Tibial nerve (tissue), 4 donors: Measurements from ENCODE around the gene RNF217. TPM values are rescaled to one million over a fixed set of nuclear protein-coding genes. Genes with fewer than 3 reads are reported as not detected.
"Not testable (repeated sequence)": the region's sequence is repeated elsewhere in the genome, so short reads cannot be mapped to it uniquely, and the experiment has no call there.

Experiments used
- DNase-seq, 2 donors: peaks; one replicate each; pipeline ENCODE4 v3.0.0-alpha.2; 2019; ENCODE audit warnings: low spot score in 2 of 2
- H3K27ac ChIP-seq, 4 donors: fragments of 200-600 bp; sonication (generic) in 3 of 4; one replicate each; pipeline ENCODE4 v1.5.1; 2017 to 2019; ENCODE audit warnings: mild to moderate bottlenecking in 1 of 4
- H3K27me3 ChIP-seq, 2 donors: fragments of 200-600 bp; sonication (generic) in 1 of 2; one replicate each; pipeline versions ENCODE4 v1.5.1 to v1.6.0; 2017 to 2019
- H3K36me3 ChIP-seq, 3 donors: fragments of 200-600 bp; sonication (generic); one replicate each; pipeline ENCODE4 v1.5.1; 2018 to 2019
- H3K4me1 ChIP-seq, 4 donors: fragments of 200-600 bp; sonication (generic) in 3 of 4; one replicate each; pipeline ENCODE4 v1.5.1; 2017 to 2019
- H3K4me3 ChIP-seq, 4 donors: fragments of 200-600 bp; sonication (generic) in 3 of 4; one replicate each; pipeline ENCODE4 v1.5.1; 2017 to 2019; ENCODE audit warnings: mild to moderate bottlenecking in 1 of 4, moderate library complexity in 1 of 4
- H3K9me3 ChIP-seq, 4 donors: fragments of 200-600 bp; sonication (generic) in 3 of 4; one replicate each; pipeline ENCODE4 v1.5.1; 2017 to 2019
- CTCF ChIP-seq, 5 experiments: fragments of 200-600 bp in 3 of 5; fragments of 450-650 bp in 2 of 5; sonication (generic) in 3 of 5; IDR thresholded peaks; one replicate each; pipeline ENCODE4 v1.5.1; 2016 to 2019; ENCODE audit warnings: antibody characterized with exemption in 5 of 5, mild to moderate bottlenecking in 3 of 5, moderate library complexity in 2 of 5
- EP300 ChIP-seq, 2 donors: sonication (generic); formaldehyde crosslinking; IDR thresholded peaks; one replicate each; pipeline ENCODE4 v1.6.1; 2017; ENCODE audit warnings: antibody characterized with exemption in 2 of 2, mild to moderate bottlenecking in 1 of 2
- POLR2A ChIP-seq, 2 donors: fragments of 450-650 bp; IDR thresholded peaks; one replicate each; pipeline ENCODE4 v1.6.1; 2017; ENCODE audit warnings: antibody characterized with exemption in 2 of 2, mild to moderate bottlenecking in 2 of 2, moderate library complexity in 2 of 2
- WGBS, 2 donors: methylation state at CpG; one replicate each; pipeline ENCODE4 v1.1.5; 2018; 5-methylcytosine and 5-hydroxymethylcytosine counted together
- total RNA-seq, 4 donors: library from RNA; depleted of rRNA; stranded (reverse); fragments of >200 nt; gene quantifications; one replicate each; pipeline ENCODE4 v1.1.0, GENCODE V29; 2016

Gene RNF217
- total RNA-seq, 4 donors from 2014 or later, result 26.7 to 40.2 (median 35.5) TPM

- Histone ChIP-seq H3K27me3 (no peaks in the 10 kb centered on the region), H3K4me1 (no peaks in the 10 kb centered on the region), H3K27ac (no peak overlapping the region), H3K4me3 (no peak overlapping the region), H3K9me3 (peaks cover 0 to 3% (median 0%) of the 10 kb centered on the region in 4 donors), H3K36me3 (no peaks in the 10 kb centered on the region)
- DNase-seq, result no peak
- WGBS, 2 donors, result 52 to 69% methylated on average over 4 to 6 of the region's 6 CpGs
- TF ChIP-seq EP300 (IDR thresholded peaks at IDR 0.05), result no peak
- no peak for TF ChIP-seq CTCF (IDR thresholded peaks at IDR 0.05)
- TF ChIP-seq POLR2A (IDR thresholded peaks at IDR 0.05), result no peak
Observed at GRCh38 chr6:125030969-125031368, 68.7 kb downstream of the RNF217 start.

- Histone ChIP-seq H3K36me3 (no peaks in the 10 kb centered on the region), H3K27ac (no peak overlapping the region), H3K4me1 (no peaks in the 10 kb centered on the region), H3K4me3 (no peak overlapping the region), H3K27me3 (no peaks in the 10 kb centered on the region), H3K9me3 (peaks cover 0 to 3% (median 0%) of the 10 kb centered on the region in 4 donors)
- TF ChIP-seq CTCF (IDR thresholded peaks at IDR 0.05) (no peak), EP300 (IDR thresholded peaks at IDR 0.05) (no peak), POLR2A (IDR thresholded peaks at IDR 0.05) (no peak)
- DNase-seq, result no peak
- WGBS, 2 donors, result 88 to 98% methylated on average over 1 of the region's 1 CpG
Observed at GRCh38 chr6:125031385-125031784, 69.1 kb downstream of the RNF217 start.

GRCh38 chr6:125034929-125035328 is 72.7 kb downstream of the RNF217 start:
- not testable (repeated sequence) for DNase-seq, H3K36me3 ChIP-seq, H3K4me3 ChIP-seq, H3K27ac ChIP-seq, H3K27me3 ChIP-seq, H3K9me3 ChIP-seq
- peaks cover 0 to 11% (median 0%) of the 10 kb centered on the region in 4 donors for H3K4me1 ChIP-seq

- WGBS, 2 donors, result 95 to 98% methylated on average over 4 of the region's 4 CpGs
- not testable (repeated sequence) for H3K4me3 ChIP-seq
Observed at GRCh38 chr6:125036486-125036885, 74.2 kb downstream of the RNF217 start.

GRCh38 chr6:125037827-125038226 is 75.6 kb downstream of the RNF217 start:
- TF ChIP-seq POLR2A (IDR thresholded peaks at IDR 0.05), result no peak
- no peak for TF ChIP-seq CTCF (IDR thresholded peaks at IDR 0.05)
- TF ChIP-seq EP300 (IDR thresholded peaks at IDR 0.05), result no peak
- H3K4me1 ChIP-seq, result peaks cover 0 to 22% (median under 1%) of the 10 kb centered on the region in 4 donors
- peaks cover 0 to 3% (median 0%) of the 10 kb centered on the region in 4 donors for H3K9me3 ChIP-seq
- no peak overlapping the region for H3K4me3 ChIP-seq
- no peaks in the 10 kb centered on the region for H3K27me3 ChIP-seq
- no peak overlapping the region for H3K27ac ChIP-seq
- no peaks in the 10 kb centered on the region for H3K36me3 ChIP-seq
- WGBS, 2 donors, result 48 to 56% methylated on average over 2 of the region's 2 CpGs
- DNase-seq, result no peak

More at GRCh38 chr6:125036486-125036885, 74.2 kb downstream of the RNF217 start:
- H3K4me1 ChIP-seq, result peaks cover 0 to 17% (median 0%) of the 10 kb centered on the region in 4 donors
- not testable (repeated sequence) for H3K27me3 ChIP-seq, H3K36me3 ChIP-seq, DNase-seq, H3K27ac ChIP-seq, H3K9me3 ChIP-seq

GRCh38 chr6:125038925-125039324 is 76.7 kb downstream of the RNF217 start:
- peaks cover 0 to 30% (median 3%) of the 10 kb centered on the region in 4 donors for H3K4me1 ChIP-seq
- no peak for DNase-seq
- H3K27me3 ChIP-seq, result no peaks in the 10 kb centered on the region
- no peak for TF ChIP-seq POLR2A (IDR thresholded peaks at IDR 0.05)
- no peak for TF ChIP-seq CTCF (IDR thresholded peaks at IDR 0.05)
- no peak for TF ChIP-seq EP300 (IDR thresholded peaks at IDR 0.05)
- no peaks in the 10 kb centered on the region for H3K36me3 ChIP-seq
- H3K27ac ChIP-seq, result no peak overlapping the region
- 93 to 97% methylated on average over 2 of the region's 2 CpGs for WGBS, 2 donors
- peaks cover 0 to 3% (median 0%) of the 10 kb centered on the region in 4 donors for H3K9me3 ChIP-seq
- H3K4me3 ChIP-seq, result no peak overlapping the region
